Kidney (tissue), 14 donors: ENCODE data around the gene DLGAP1. TPM values are rescaled to one million over a fixed set of nuclear protein-coding genes. Genes with fewer than 3 reads are reported as not detected.
"Not testable (repeated sequence)": the region's sequence is repeated elsewhere in the genome, so short reads cannot be mapped to it uniquely, and the experiment has no call there.

Experiments used
- DNase-seq, 5 donors: peaks; one replicate each; pipeline ENCODE4 v3.0.0-alpha.2; 2013 to 2020
- FAIRE-seq: peaks from 2 replicates; lab custom pipeline; 2012; peaks lifted over from hg19 to GRCh38; lab: Jason Lieb, UNC
- H3K27ac ChIP-seq, 2 donors: one replicate each; pipeline ENCODE4 v1.7.0; 2013; ENCODE audit warnings: low read depth in 2 of 2, low read length in 2 of 2, inconsistent platforms in 1 of 2
- H3K27me3 ChIP-seq: one replicate; pipeline ENCODE4 v1.7.1; 2013; ENCODE audit warnings: low read length, inconsistent platforms; ENCODE audit not compliant: control insufficient read depth, insufficient read depth
- H3K36me3 ChIP-seq, 3 donors: one replicate each; pipeline versions ENCODE4 v1.7.0 to v1.7.1; 2013; ENCODE audit warnings: low read length in 3 of 3, control low read depth in 1 of 3, inconsistent platforms in 1 of 3; ENCODE audit not compliant: insufficient read depth in 3 of 3, control insufficient read depth in 2 of 3
- H3K4me1 ChIP-seq, 3 donors: one replicate each; pipeline versions ENCODE4 v1.7.0 to v1.7.1; 2013; ENCODE audit warnings: low read length in 3 of 3, inconsistent platforms in 1 of 3, low read depth in 1 of 3; ENCODE audit not compliant: control insufficient read depth in 2 of 3, insufficient read depth in 2 of 3
- H3K4me3 ChIP-seq, 3 donors: one replicate each; pipeline versions ENCODE4 v1.7.0 to v1.8.1; 2013; ENCODE audit warnings: low read length in 3 of 3, control low read depth in 1 of 3, inconsistent platforms in 1 of 3
- H3K9ac ChIP-seq, 3 donors: one replicate each; pipeline versions ENCODE4 v1.7.0 to v1.7.1; 2013; ENCODE audit warnings: low read length in 3 of 3, control low read depth in 1 of 3, inconsistent platforms in 1 of 3
- H3K9me3 ChIP-seq, 3 donors: one replicate each; pipeline versions ENCODE4 v1.7.0 to v1.7.1; 2013; ENCODE audit warnings: low read length in 3 of 3, control low read depth in 1 of 3, inconsistent platforms in 1 of 3; ENCODE audit not compliant: control insufficient read depth in 2 of 3, insufficient read depth in 1 of 3
- CTCF ChIP-seq: IDR thresholded peaks from 3 replicates; pipeline ENCODE4 v1.5.1; 2012; ENCODE audit warnings: mild to moderate bottlenecking, moderate library complexity, borderline replicate concordance; ENCODE audit not compliant: insufficient read depth; ENCODE audit errors: extremely low read depth
- intact Hi-C: fragments of 100-400 bp; cut with DNase I; formaldehyde crosslinking; loops from one replicate; pipeline ENCODE4 v1.11.1; 2022
- polyA plus RNA-seq: library from polyadenylated mRNA; stranded (reverse); fragments of 350-450 nt; fragmentation: Illumina TruSeq; extraction: RNeasy Lipid Tissue Mini Kit (QIAGEN cat#74804); gene quantifications from one replicate; pipeline ENCODE4 v1.2.3, GENCODE V29; 2014; ENCODE audit warnings: low read depth, low replicate concordance; ENCODE audit not compliant: insufficient read depth
- total RNA-seq: library from RNA; stranded (reverse); fragmentation: NEBNext Ultra II Directional; extraction: Animal tissue kit (Norgen Biotek cat#: 25700); gene quantifications from one replicate; pipeline ENCODE4 v1.2.1, GENCODE V29; 2021
- donor health status: control.
- donor health status: control.
- donor health status: control.
- donor health status: control.
- donor health status: control.
- donor health status: DM: yes; HTN: yes; CAD: no.
- donor health status: Normal renal cell carcinoma (clear cell type).

DLGAP1 gene
- total and polyA plus RNA-seq, 2 donors from 2014 or later: 1.2 to 32.8 TPM

- no peak overlapping the region for H3K27ac ChIP-seq
- H3K4me3 ChIP-seq: no peak overlapping the region
- no peaks in the 10 kb centered on the region for H3K27me3 ChIP-seq
- no peak overlapping the region for H3K9ac ChIP-seq
- no peak for TF ChIP-seq CTCF
- DNase-seq (no peak), FAIRE-seq (no peak)
- H3K36me3 ChIP-seq: no peaks in the 10 kb centered on the region
- intact Hi-C loops: no loop called here
- H3K4me1 ChIP-seq: peaks cover 2 to 15% (median 15%) of the 10 kb centered on the region in 3 donors
- no peaks in the 10 kb centered on the region for H3K9me3 ChIP-seq
Observed at GRCh38 chr18:3706279-3707097, 748.6 kb downstream of the DLGAP1 start.

- peaks cover 0 to 8% (median 8%) of the 10 kb centered on the region in 3 donors for H3K4me1 ChIP-seq
- intact Hi-C loops: no loop called here
- H3K9me3 ChIP-seq: no peaks in the 10 kb centered on the region
- H3K27ac ChIP-seq: no peak overlapping the region
- TF ChIP-seq CTCF: no peak
- FAIRE-seq (no peak), DNase-seq (no peak)
- H3K9ac ChIP-seq: no peak overlapping the region
- no peaks in the 10 kb centered on the region for H3K27me3 ChIP-seq
- H3K4me3 ChIP-seq: no peak overlapping the region
- no peaks in the 10 kb centered on the region for H3K36me3 ChIP-seq
Observed at GRCh38 chr18:3704556-3705344, 750.4 kb downstream of the DLGAP1 start.

- peaks cover 0 to 3% (median 3%) of the 10 kb centered on the region in 3 donors for H3K4me1 ChIP-seq
- H3K27me3 ChIP-seq: no peaks in the 10 kb centered on the region
- H3K9ac ChIP-seq: no peak overlapping the region
- TF ChIP-seq CTCF: peak; percentile 68
- no peaks in the 10 kb centered on the region for H3K9me3 ChIP-seq
- intact Hi-C loops: no loop called here
- no peak overlapping the region for H3K4me3 ChIP-seq
- peak in 4 of 5 donors; percentile 70 to 89 (median 84) for DNase-seq
- H3K36me3 ChIP-seq: no peaks in the 10 kb centered on the region
- no peak for FAIRE-seq
- H3K27ac ChIP-seq: no peak overlapping the region
Observed at GRCh38 chr18:3703732-3704176, 751.4 kb downstream of the DLGAP1 start.

GRCh38 chr18:3699707-3700567 lies 755.2 kb downstream of the DLGAP1 start:
- FAIRE-seq, H3K36me3 ChIP-seq, H3K9ac ChIP-seq, intact Hi-C loops, H3K4me3 ChIP-seq, H3K9me3 ChIP-seq, H3K27ac ChIP-seq, DNase-seq, H3K4me1 ChIP-seq, H3K27me3 ChIP-seq: not testable (repeated sequence)

- intact Hi-C loops, FAIRE-seq, H3K36me3 ChIP-seq, DNase-seq, H3K27ac ChIP-seq, H3K27me3 ChIP-seq, H3K9me3 ChIP-seq, H3K4me1 ChIP-seq, H3K9ac ChIP-seq, H3K4me3 ChIP-seq: not testable (repeated sequence)
Observed at GRCh38 chr18:3694030-3694778, 760.9 kb downstream of the DLGAP1 start.
